Duodenal mucosa (tissue), 2 donors: Measurements from ENCODE around the gene CDC14A.

Experiments used
- H3K27ac ChIP-seq: one replicate; pipeline ENCODE4 v1.7.0; 2013; ENCODE audit warnings: low read depth, low read length
- H3K27me3 ChIP-seq, 2 donors: one replicate each; pipeline ENCODE4 v1.7.0; 2013; ENCODE audit warnings: low read length in 2 of 2, control low read depth in 1 of 2; ENCODE audit not compliant: insufficient read depth in 2 of 2, control insufficient read depth in 1 of 2
- H3K36me3 ChIP-seq, 2 donors: one replicate each; pipeline ENCODE4 v1.7.0; 2013; ENCODE audit warnings: low read length in 2 of 2, control low read depth in 1 of 2; ENCODE audit not compliant: insufficient read depth in 2 of 2, control insufficient read depth in 1 of 2
- H3K4me1 ChIP-seq, 2 donors: one replicate each; pipeline ENCODE4 v1.7.0; 2013; ENCODE audit warnings: low read length in 2 of 2, control low read depth in 1 of 2; ENCODE audit not compliant: insufficient read depth in 2 of 2, control insufficient read depth in 1 of 2
- H3K4me3 ChIP-seq, 2 donors: one replicate each; pipeline ENCODE4 v1.7.0; 2013; ENCODE audit warnings: low read length in 2 of 2, low read depth in 1 of 2
- H3K9ac ChIP-seq, 2 donors: one replicate each; pipeline ENCODE4 v1.7.0; 2013; ENCODE audit warnings: low read length in 2 of 2, low read depth in 1 of 2
- H3K9me3 ChIP-seq, 2 donors: one replicate each; pipeline ENCODE4 v1.7.0; 2013; ENCODE audit warnings: low read length in 2 of 2, control low read depth in 1 of 2; ENCODE audit not compliant: control insufficient read depth in 1 of 2

Gene CDC14A

DNA sequence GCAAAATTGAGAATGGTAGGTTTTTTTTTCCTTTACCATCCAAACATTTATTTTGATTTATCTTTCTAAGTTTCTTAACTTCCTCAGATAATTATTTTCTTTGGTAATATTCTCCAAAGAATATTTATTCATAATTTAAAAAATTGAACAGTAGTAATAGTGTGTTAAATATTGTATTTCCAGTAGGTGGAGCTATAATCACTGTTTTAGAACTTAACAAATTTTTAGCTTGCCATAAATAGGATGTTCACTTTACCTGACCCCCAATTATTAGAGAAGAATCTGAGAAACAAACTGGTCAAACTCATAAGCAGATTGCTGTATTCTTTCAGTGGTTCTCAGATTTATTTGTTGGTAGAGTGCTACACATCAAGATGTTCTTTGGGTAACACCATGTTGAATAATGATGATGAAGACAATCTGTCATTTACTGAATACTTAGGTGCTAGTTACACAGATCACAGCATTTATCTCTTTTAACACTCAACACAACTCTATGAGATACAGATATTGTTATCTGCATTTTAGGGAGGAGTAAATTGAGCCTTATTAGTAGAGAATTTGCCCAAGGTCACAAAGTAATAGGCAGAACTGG, 103.3 kb downstream of the CDC14A start:
- Histone ChIP-seq H3K4me3 (no peak overlapping the region), H3K4me1 (peaks cover 0 to 6% of the 10 kb centered on the region in 2 donors), H3K9me3 (no peaks in the 10 kb centered on the region), H3K27me3 (no peaks in the 10 kb centered on the region), H3K27ac (no peak overlapping the region), H3K9ac (no peak overlapping the region), H3K36me3 (no peaks in the 10 kb centered on the region)

DNA sequence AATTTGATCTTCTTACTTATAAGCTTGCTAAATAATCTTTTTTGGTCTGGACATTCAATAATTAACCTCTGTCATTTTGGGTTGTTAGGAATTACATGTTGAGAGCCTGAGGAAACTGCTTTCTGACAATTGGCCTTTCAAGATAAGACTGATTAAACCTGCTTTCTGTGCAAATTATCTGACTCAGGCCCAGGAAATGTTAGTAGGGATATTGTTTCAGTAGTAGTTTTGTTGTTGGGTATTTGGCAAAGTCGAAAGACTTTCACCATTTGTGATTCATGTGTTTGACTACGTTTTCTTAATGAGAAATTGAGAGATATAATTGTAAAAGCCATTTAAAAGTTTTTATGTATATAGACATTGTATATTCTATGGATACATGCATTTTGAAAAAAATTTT, 104.6 kb downstream of the CDC14A start:
- H3K9me3 ChIP-seq, result no peaks in the 10 kb centered on the region
- no peak overlapping the region for H3K4me3 ChIP-seq
- no peaks in the 10 kb centered on the region for H3K36me3 ChIP-seq
- H3K27ac ChIP-seq, result no peak overlapping the region
- no peak overlapping the region for H3K9ac ChIP-seq
- H3K4me1 ChIP-seq, result peaks cover 0 to 6% of the 10 kb centered on the region in 2 donors
- no peaks in the 10 kb centered on the region for H3K27me3 ChIP-seq

DNA sequence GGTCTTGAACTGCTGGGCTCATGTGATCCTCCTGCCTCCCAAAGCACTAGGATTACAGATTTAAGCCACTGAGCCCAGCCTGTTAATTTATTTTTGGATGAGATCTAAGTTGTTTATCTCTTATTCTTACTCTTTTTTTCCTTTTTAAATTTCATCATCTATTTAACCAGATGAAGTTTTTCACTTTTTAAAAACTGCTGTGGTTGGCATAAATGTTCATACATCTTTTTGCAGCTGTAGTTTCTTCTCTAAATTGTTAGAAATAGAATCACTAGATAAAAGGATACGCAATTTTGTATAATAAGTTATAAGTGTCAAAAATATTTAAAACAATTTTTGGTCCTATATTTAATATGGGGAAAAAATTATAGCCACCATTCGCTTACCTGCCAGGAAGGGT, 105.4 kb downstream of the CDC14A start:
- no peak overlapping the region for H3K27ac ChIP-seq
- H3K9me3 ChIP-seq, result no peaks in the 10 kb centered on the region
- H3K4me3 ChIP-seq, result no peak overlapping the region
- no peak overlapping the region for H3K9ac ChIP-seq
- no peaks in the 10 kb centered on the region for H3K27me3 ChIP-seq
- peaks cover 0 to 6% of the 10 kb centered on the region in 2 donors for H3K4me1 ChIP-seq
- H3K36me3 ChIP-seq, result peaks cover 0 to 4% of the 10 kb centered on the region in 2 donors

DNA sequence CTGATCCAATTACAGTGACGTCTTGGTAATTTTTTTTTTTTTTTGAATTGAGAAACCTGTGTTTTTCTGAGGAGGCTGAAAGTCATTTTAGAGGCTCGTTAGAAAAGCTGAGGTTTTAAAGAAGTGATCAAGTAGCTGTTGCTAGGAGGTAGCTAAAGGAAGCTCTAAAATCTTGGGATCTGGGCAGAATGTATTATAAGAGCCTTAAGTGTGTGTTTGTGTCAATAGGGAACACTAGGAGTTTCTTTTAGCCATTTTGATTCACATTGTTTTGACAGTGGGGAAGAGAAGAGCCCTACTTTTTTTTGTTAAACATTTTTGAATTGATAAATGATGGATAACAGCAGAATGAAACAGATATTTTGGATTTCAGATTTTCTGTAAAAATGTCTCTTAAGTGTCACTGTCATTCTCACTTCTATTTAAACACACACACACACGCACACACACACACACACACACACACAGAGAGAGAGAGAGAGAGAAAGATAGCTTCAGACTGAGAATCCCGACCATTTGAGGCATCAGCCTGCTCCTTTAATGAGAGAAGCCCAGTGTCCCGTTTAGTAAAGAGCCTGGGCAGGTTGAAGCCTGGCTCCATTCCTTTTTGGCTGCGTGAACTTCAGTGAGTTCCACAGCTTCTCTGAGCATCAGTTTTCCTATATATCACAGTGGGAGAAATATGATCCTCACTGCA, 106.5 kb downstream of the CDC14A start:
- peaks cover 0 to 3% of the 10 kb centered on the region in 2 donors for H3K4me1 ChIP-seq
- no peaks in the 10 kb centered on the region for H3K27me3 ChIP-seq
- H3K36me3 ChIP-seq, result peaks cover 0 to 4% of the 10 kb centered on the region in 2 donors
- H3K4me3 ChIP-seq, result no peak overlapping the region
- no peaks in the 10 kb centered on the region for H3K9me3 ChIP-seq
- H3K27ac ChIP-seq, result no peak overlapping the region
- H3K9ac ChIP-seq, result no peak overlapping the region

DNA sequence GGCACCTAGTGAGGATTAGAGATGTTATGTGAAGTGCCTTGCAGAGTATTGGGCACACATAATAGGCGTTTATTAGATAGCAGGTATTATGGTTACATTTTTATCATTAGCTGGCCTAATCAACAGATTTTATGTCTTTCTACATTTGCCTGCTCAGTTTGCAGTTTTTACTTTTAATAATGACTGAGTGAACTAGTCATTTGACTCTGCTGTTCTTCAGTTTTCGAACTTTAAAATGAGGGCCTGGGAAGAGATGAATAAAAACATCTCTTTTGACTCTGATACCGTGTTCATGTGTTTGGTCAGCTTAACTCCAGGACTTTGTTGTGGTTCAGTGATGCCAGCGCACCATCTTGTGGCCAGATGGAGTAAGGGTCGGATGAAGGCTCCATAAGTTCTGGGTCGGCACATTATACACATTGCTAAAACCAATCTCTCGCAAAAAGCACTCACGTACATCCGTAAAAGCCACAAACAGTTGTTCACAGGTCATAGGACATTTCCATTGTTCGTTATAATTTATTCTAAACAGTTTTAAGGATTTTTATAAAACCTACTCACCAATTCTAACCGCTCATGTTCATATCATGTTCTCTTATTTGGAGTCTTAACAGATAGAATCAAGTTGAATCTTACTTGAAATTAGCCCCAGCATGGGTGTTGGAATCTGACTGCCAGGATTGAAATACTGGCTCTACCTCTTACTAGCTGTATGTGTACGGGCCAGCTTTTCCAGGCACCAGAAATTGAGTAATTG, 107.2 kb downstream of the CDC14A start:
- Histone ChIP-seq H3K9me3 (no peaks in the 10 kb centered on the region), H3K27ac (no peak overlapping the region), H3K4me3 (no peak overlapping the region), H3K27me3 (no peaks in the 10 kb centered on the region), H3K4me1 (peaks cover 0 to 8% of the 10 kb centered on the region in 2 donors), H3K36me3 (peaks cover 0 to 4% of the 10 kb centered on the region in 2 donors), H3K9ac (no peak overlapping the region)

DNA sequence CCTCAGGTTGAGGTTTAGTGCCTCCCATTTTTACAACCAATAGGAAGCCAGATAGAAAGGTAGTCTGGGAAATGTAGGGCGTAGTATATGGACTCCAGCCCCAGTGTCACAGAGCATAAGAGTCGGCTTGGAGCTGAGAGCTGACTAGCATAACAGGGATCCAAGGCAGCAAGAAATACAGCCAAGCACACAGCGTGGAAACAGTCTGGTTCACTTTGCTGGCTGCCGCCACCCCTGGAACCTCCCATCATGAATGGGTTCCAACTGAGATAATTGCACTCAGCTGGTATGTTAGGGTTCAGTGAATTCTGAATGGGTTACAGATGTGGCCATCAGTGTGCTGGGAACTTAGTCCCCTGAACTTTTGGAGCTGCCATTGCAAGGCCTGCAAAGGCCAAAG, 108.9 kb downstream of the CDC14A start:
- no peak overlapping the region for H3K9ac ChIP-seq
- peaks cover 0 to 8% of the 10 kb centered on the region in 2 donors for H3K4me1 ChIP-seq
- no peaks in the 10 kb centered on the region for H3K27me3 ChIP-seq
- H3K27ac ChIP-seq, result no peak overlapping the region
- H3K9me3 ChIP-seq, result no peaks in the 10 kb centered on the region
- peaks cover 0 to 4% of the 10 kb centered on the region in 2 donors for H3K36me3 ChIP-seq
- no peak overlapping the region for H3K4me3 ChIP-seq

DNA sequence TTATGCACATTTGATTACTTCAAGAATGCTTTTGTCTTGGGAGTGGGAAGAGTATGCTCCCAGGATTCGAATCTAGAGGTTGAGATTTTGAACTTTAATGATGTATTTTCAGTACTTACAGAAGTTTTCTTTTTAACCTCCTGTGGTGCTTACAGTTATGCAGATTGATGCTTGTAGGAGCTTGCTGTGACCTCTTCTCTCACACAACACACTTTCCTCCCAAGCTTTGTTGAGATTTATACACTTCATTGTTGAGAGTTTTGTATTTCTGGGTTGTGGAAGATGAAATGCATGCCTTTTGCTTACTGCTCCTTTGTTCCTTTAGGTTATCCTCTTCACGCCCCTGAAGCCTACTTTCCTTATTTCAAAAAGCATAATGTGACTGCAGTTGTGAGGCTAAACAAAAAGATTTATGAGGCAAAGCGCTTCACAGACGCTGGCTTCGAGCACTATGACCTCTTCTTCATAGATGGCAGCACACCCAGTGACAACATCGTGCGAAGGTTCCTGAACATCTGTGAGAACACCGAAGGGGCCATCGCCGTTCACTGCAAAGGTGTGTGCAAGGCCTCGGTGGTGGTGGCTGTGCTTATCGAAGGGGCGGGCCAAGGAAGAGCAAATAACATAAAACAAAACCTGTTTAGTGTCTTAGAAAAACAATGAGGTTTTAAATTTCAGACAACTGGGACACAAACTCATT, 110.2 kb downstream of the CDC14A start:
- Histone ChIP-seq H3K4me1 (peaks cover 0 to 8% of the 10 kb centered on the region in 2 donors), H3K4me3 (no peak overlapping the region), H3K36me3 (peaks cover 0 to 4% of the 10 kb centered on the region in 2 donors), H3K27ac (no peak overlapping the region), H3K27me3 (no peaks in the 10 kb centered on the region), H3K9me3 (no peaks in the 10 kb centered on the region), H3K9ac (no peak overlapping the region)

DNA sequence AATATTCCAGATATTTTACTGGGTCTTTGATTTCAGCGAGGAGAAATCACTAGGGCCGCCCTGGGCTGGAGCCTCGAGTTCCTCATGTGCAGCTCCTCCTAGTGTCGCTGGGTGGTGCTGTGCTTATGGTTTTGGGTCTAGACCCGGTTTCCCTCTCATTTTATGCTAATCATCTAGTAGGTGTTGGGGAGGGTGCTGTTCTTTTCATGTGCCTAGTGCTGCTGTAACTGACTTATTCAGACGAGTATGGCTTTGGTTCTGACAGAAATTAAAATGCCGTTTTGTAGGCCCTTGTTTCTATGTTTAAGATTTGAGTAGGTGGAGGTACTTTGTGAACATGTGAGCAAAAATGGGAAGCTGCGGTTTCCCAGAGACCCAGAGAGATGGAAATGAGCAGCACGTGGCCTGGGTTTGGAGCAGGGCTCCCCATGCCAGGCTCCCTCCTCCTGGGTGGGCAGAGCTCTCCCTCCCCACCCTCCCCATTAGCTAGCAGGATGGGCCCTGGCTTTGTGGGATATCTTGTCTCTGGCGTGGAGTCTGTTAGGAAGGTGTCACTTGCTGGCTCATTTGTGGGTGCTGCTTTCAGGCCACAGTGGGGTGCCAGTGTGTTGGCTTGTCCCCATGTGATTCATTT, 111.6 kb downstream of the CDC14A start:
- Histone ChIP-seq H3K27ac (no peak overlapping the region), H3K9me3 (no peaks in the 10 kb centered on the region), H3K27me3 (no peaks in the 10 kb centered on the region), H3K4me3 (no peak overlapping the region), H3K36me3 (peaks cover 0 to 8% of the 10 kb centered on the region in 2 donors), H3K4me1 (peaks cover 0 to 8% of the 10 kb centered on the region in 2 donors), H3K9ac (no peak overlapping the region)

DNA sequence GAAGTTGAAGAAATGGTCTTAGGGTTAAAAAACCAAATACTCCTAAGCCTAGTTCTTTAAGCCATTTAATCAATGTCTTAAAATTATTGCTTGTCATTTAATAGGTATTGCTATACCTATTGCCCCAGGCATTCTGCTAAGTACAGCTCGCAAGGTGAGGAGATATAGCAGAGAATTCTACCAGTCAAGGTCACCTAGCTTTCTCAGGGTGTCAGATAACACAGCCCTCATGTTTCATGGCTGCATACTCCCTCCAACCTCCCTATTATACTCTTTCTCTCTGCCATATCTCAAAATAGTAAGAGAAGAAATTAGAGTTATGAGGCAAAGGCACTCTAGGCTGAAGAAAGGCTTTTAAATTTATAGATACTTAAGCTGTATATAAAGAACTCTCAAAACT, 117.3 kb downstream of the CDC14A start:
- Histone ChIP-seq H3K4me1 (no peaks in the 10 kb centered on the region), H3K36me3 (peaks cover 0 to 3% of the 10 kb centered on the region in 2 donors), H3K27me3 (no peaks in the 10 kb centered on the region), H3K9me3 (no peaks in the 10 kb centered on the region), H3K9ac (no peak overlapping the region), H3K27ac (no peak overlapping the region), H3K4me3 (no peak overlapping the region)
